GM12878 (cell line): ENCODE data around the gene ALDH1L1. TPM values are rescaled to one million over a fixed set of nuclear protein-coding genes. Genes with fewer than 3 reads are reported as not detected.

ENCODE experiments used
- ATF7 ChIP-seq: fragments of 450-650 bp; IDR thresholded peaks from 2 replicates; pipeline ENCODE4 v1.6.1; 2016; ENCODE audit warnings: low read depth, mild to moderate bottlenecking
- CBFB ChIP-seq: IDR thresholded peaks from 2 replicates; pipeline ENCODE4 v1.6.1; 2016; ENCODE audit warnings: antibody characterized with exemption, low read depth
- ETV6 ChIP-seq, 2 experiments: fragments of 450-650 bp in 1 of 2; IDR thresholded peaks in 1 of 2; conservative IDR thresholded peaks in 1 of 2; 2 replicates each; pipeline ENCODE4 v1.6.1; 2014; ENCODE audit warnings: antibody characterized with exemption in 1 of 2, borderline replicate concordance in 1 of 2, low read depth in 1 of 2, mild to moderate bottlenecking in 1 of 2, moderate library complexity in 1 of 2
- KDM1A ChIP-seq: fragments of 200-600 bp; sonication (generic); IDR thresholded peaks from 2 replicates; pipeline ENCODE4 v1.6.1; 2016; ENCODE audit warnings: borderline replicate concordance
- MTA2 ChIP-seq: fragments of 450-650 bp; IDR thresholded peaks from 2 replicates; pipeline ENCODE4 v1.6.1; 2016; ENCODE audit warnings: low read depth, mild to moderate bottlenecking, moderate library complexity
- RAD51 ChIP-seq: fragments of 450-650 bp; IDR thresholded peaks from 2 replicates; pipeline ENCODE4 v1.6.1; 2016; ENCODE audit warnings: moderate library complexity, mild to moderate bottlenecking, inconsistent platforms
- YY1 ChIP-seq: IDR thresholded peaks from 2 replicates; pipeline ENCODE4 v1.6.1; 2011; ENCODE audit warnings: low read depth, mild to moderate bottlenecking, low read length
- ZNF207 ChIP-seq: fragments of 450-650 bp; IDR thresholded peaks from 2 replicates; pipeline ENCODE4 v1.6.1; 2014; ENCODE audit warnings: antibody characterized with exemption, mild to moderate bottlenecking, borderline replicate concordance
- ZNF217 ChIP-seq: fragments of 450-650 bp; IDR thresholded peaks from 2 replicates; pipeline ENCODE4 v1.6.1; 2017; ENCODE audit warnings: antibody characterized with exemption, mild to moderate bottlenecking
- polyA plus RNA-seq, 11 experiments: library from polyadenylated mRNA; depleted of rRNA in 4 of 11; unstranded in 6 of 11; stranded (reverse) in 5 of 11; fragments of >200 nt; fragmentation: Nextera tagmentation in 4 of 11; fragmentation: Illumina TruSeq in 1 of 11; extraction: Ambion mirVana in 4 of 11; extraction: Trizol in 1 of 11; gene quantifications; 1 replicate in 1 of 11; 2 replicates in 10 of 11; pipeline versions ENCODE4 v1.2.1 to v1.2.3, GENCODE V29; 2011 to 2016; ENCODE audit warnings: inconsistent platforms in 2 of 11, missing spikeins in 2 of 11, low read depth in 1 of 11
- total RNA-seq, 4 experiments: library from RNA; depleted of rRNA in 3 of 4; stranded (reverse); fragments of >200 nt in 3 of 4; fragmentation: Illumina TruSeq in 1 of 4; extraction: Trizol in 1 of 4; gene quantifications; 2 replicates each; pipeline versions ENCODE4 v1.2.1 to v1.2.3, GENCODE V29; 2013 to 2021
- TF ChIP-seq, protein P1 (sequence below): IDR thresholded peaks from 2 replicates; pipeline ENCODE4 v1.6.1; 2012; ENCODE audit warnings: mild to moderate bottlenecking, low read depth, low read length
- TF ChIP-seq, protein P2 (sequence below): IDR thresholded peaks from 2 replicates; pipeline ENCODE4 v1.6.1; 2011; ENCODE audit warnings: low read depth, low read length, improper control_type of control experiment, borderline replicate concordance
- TF ChIP-seq, protein P3 (sequence below): fragments of 450-650 bp; IDR thresholded peaks from 2 replicates; pipeline ENCODE4 v1.6.1; 2017; ENCODE audit warnings: low read depth, mild to moderate bottlenecking, moderate library complexity

Gene ALDH1L1
- total and polyA plus RNA-seq, 10 of the 15 experiments (the other 5 are each of a cell fraction or from before 2014, with no cell fraction given), result 0.04 to 18.2 (median 0.45) TPM

DNA sequence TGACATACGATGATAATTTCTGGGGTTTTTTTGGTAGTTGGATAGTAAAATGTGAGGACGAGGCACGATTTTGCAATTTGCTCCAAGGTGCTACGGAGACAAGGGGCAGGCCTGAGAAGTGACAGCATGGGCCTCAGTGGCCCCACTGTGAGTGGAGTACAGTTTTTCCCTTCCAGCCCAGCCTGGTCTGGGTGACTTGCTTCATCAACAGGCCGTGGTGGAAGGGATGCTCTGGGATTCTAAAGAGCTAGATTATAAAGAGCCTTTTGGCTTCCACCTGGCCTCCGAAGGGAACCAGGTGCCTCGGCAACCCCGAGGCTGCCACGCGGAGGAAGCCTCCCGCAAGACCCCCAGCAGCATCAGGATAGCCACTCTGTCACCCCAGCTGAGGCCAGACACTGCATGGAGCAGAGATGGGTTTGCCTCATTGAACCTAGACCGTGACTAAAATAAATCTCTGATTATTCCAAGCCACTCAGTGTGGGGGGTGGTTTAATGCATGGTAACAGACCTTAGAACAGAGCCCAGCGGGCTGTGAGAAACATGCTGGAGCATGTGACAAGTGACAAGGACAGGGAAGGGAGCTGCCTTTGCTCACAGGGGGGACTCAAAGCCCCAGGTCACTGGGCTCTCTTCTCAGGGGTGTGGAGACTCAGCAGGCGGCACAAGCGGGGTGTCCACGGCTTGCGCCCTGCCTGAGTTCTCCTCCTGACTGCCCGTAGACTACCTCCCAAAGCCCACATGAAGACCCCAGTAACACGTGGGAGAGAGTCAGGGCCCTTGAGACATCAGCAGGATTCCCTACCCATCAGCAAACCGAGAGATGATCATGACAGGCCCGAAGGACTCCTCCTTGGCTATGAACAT is 73.8 kb downstream of the ALDH1L1 start (continued):
- TF ChIP-seq, protein P1, sequence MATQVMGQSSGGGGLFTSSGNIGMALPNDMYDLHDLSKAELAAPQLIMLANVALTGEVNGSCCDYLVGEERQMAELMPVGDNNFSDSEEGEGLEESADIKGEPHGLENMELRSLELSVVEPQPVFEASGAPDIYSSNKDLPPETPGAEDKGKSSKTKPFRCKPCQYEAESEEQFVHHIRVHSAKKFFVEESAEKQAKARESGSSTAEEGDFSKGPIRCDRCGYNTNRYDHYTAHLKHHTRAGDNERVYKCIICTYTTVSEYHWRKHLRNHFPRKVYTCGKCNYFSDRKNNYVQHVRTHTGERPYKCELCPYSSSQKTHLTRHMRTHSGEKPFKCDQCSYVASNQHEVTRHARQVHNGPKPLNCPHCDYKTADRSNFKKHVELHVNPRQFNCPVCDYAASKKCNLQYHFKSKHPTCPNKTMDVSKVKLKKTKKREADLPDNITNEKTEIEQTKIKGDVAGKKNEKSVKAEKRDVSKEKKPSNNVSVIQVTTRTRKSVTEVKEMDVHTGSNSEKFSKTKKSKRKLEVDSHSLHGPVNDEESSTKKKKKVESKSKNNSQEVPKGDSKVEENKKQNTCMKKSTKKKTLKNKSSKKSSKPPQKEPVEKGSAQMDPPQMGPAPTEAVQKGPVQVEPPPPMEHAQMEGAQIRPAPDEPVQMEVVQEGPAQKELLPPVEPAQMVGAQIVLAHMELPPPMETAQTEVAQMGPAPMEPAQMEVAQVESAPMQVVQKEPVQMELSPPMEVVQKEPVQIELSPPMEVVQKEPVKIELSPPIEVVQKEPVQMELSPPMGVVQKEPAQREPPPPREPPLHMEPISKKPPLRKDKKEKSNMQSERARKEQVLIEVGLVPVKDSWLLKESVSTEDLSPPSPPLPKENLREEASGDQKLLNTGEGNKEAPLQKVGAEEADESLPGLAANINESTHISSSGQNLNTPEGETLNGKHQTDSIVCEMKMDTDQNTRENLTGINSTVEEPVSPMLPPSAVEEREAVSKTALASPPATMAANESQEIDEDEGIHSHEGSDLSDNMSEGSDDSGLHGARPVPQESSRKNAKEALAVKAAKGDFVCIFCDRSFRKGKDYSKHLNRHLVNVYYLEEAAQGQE, result no peak
- TF ChIP-seq MTA2, result no peak
- TF ChIP-seq CBFB, result no peak
- no peak for TF ChIP-seq YY1
- TF ChIP-seq, protein P2, sequence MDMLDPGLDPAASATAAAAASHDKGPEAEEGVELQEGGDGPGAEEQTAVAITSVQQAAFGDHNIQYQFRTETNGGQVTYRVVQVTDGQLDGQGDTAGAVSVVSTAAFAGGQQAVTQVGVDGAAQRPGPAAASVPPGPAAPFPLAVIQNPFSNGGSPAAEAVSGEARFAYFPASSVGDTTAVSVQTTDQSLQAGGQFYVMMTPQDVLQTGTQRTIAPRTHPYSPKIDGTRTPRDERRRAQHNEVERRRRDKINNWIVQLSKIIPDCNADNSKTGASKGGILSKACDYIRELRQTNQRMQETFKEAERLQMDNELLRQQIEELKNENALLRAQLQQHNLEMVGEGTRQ, result no peak
- no peak for TF ChIP-seq KDM1A
- no peak for TF ChIP-seq RAD51
- no peak for TF ChIP-seq ETV6 (conservative IDR thresholded peaks at IDR 0.05 in 1 of 2, IDR thresholded peaks at IDR 0.05 in 1 of 2; ENCODE audit: borderline replicate concordance in 1 of 2, low read depth in 1 of 2)
- TF ChIP-seq ZNF217, result no peak
- TF ChIP-seq, protein P3, sequence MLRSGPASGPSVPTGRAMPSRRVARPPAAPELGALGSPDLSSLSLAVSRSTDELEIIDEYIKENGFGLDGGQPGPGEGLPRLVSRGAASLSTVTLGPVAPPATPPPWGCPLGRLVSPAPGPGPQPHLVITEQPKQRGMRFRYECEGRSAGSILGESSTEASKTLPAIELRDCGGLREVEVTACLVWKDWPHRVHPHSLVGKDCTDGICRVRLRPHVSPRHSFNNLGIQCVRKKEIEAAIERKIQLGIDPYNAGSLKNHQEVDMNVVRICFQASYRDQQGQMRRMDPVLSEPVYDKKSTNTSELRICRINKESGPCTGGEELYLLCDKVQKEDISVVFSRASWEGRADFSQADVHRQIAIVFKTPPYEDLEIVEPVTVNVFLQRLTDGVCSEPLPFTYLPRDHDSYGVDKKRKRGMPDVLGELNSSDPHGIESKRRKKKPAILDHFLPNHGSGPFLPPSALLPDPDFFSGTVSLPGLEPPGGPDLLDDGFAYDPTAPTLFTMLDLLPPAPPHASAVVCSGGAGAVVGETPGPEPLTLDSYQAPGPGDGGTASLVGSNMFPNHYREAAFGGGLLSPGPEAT, result no peak
- TF ChIP-seq ZNF207, result no peak
- TF ChIP-seq ATF7, result no peak
